DOHH2 (cell line): ENCODE results near the gene NDUFC2.

Experiments
- H3F3A ChIP-seq: fragments of 200-600 bp; sonication (generic), shearing (Covaris generic); 2 replicates; pipeline ENCODE4 v1.6.0; 2016; ENCODE audit warnings: antibody characterized with exemption, mild to moderate bottlenecking; ENCODE audit not compliant: control insufficient read depth, insufficient read depth
- H3K27ac ChIP-seq: fragments of 200-600 bp; sonication (generic); 2 replicates; pipeline ENCODE4 v1.5.1; 2014; ENCODE audit warnings: low read depth, mild to moderate bottlenecking, low read length, moderate library complexity
- H3K27me3 ChIP-seq: fragments of 200-600 bp; sonication (generic); 2 replicates; pipeline ENCODE4 v1.6.1; 2014; ENCODE audit warnings: mild to moderate bottlenecking, low read length, mixed read lengths; ENCODE audit not compliant: control insufficient read depth
- H3K36me3 ChIP-seq: fragments of 200-600 bp; sonication (generic); 2 replicates; pipeline ENCODE4 v1.6.1; 2014; ENCODE audit warnings: mild to moderate bottlenecking, low read length, moderate library complexity, mixed read lengths; ENCODE audit not compliant: control insufficient read depth
- H3K4me1 ChIP-seq: fragments of 200-600 bp; sonication (generic); 2 replicates; pipeline ENCODE4 v1.6.1; 2014; ENCODE audit warnings: mild to moderate bottlenecking, low read length, mixed read lengths; ENCODE audit not compliant: control insufficient read depth
- H3K4me2 ChIP-seq: fragments of 200-600 bp; sonication (generic); 2 replicates; pipeline ENCODE4 v1.6.0; 2014; ENCODE audit warnings: mild to moderate bottlenecking, low read length, moderate library complexity
- H3K4me3 ChIP-seq: fragments of 200-600 bp; sonication (generic); 2 replicates; pipeline ENCODE4 v1.5.1; 2014; ENCODE audit warnings: mild to moderate bottlenecking, low read length, mixed read lengths
- H3K79me2 ChIP-seq: fragments of 200-600 bp; sonication (generic); 2 replicates; pipeline ENCODE4 v1.6.1; 2014; ENCODE audit warnings: mild to moderate bottlenecking, low read length, mixed read lengths; ENCODE audit not compliant: control insufficient read depth
- H3K9me2 ChIP-seq: fragments of 200-600 bp; sonication (generic); replicated peaks from 2 replicates; pipeline ENCODE4 v1.6.1; 2014; ENCODE audit warnings: mild to moderate bottlenecking, low read length, mixed read lengths; ENCODE audit not compliant: control insufficient read depth
- H3K9me3 ChIP-seq: fragments of 200-600 bp; sonication (generic); 2 replicates; pipeline ENCODE4 v1.6.1; 2014; ENCODE audit warnings: antibody characterized with exemption, low read length, mixed read lengths; ENCODE audit not compliant: control insufficient read depth, insufficient read depth
- H4K20me1 ChIP-seq: fragments of 200-600 bp; sonication (generic); 2 replicates; pipeline ENCODE4 v1.6.0; 2014; ENCODE audit warnings: low read depth, mild to moderate bottlenecking, antibody characterized with exemption, low read length, moderate library complexity; ENCODE audit not compliant: control insufficient read depth, insufficient read depth
- CTCF ChIP-seq: fragments of 200-600 bp; sonication (generic); IDR thresholded peaks from one replicate; pipeline ENCODE4 v1.5.1; 2014; ENCODE audit warnings: antibody characterized with exemption, mild to moderate bottlenecking, low read depth, low read length; ENCODE audit not compliant: poor library complexity, severe bottlenecking
- EZH2phosphoT487 ChIP-seq: fragments of 200-600 bp; sonication (generic); IDR thresholded peaks from 2 replicates; pipeline ENCODE4 v1.6.1; 2017; ENCODE audit warnings: borderline replicate concordance, mild to moderate bottlenecking, antibody characterized with exemption, low read length, moderate library complexity, mixed read lengths

Gene NDUFC2

GRCh38 chr11:78065203-78065602 is 14.5 kb downstream of the NDUFC2 start:
- Histone ChIP-seq H3K4me1 (no peaks in the 10 kb centered on the region), H3K36me3 (peaks cover 20% of the 10 kb centered on the region), H3K27me3 (no peaks in the 10 kb centered on the region), H3K4me2 (no peak overlapping the region), H3K27ac (no peak overlapping the region), H4K20me1 (no peaks in the 10 kb centered on the region), H3K9me3 (no peaks in the 10 kb centered on the region), H3K4me3 (no peak overlapping the region), H3K9me2 (no peaks in the 10 kb centered on the region), H3K79me2 (no peaks in the 10 kb centered on the region), H3F3A (no peaks in the 10 kb centered on the region)
- TF ChIP-seq EZH2phosphoT487, result no peak
- no peak for TF ChIP-seq CTCF

- Histone ChIP-seq H3K4me2 (no peak within 1 kb of the TSS), H3K9me3 (no peaks in the 10 kb centered on the region), H3K27me3 (no peaks in the 10 kb centered on the region), H3K27ac (no peak within 1 kb of the TSS), H4K20me1 (no peaks in the 10 kb centered on the region), H3K4me1 (no peaks in the 10 kb centered on the region), H3K9me2 (no peaks in the 10 kb centered on the region), H3K4me3 (no peak within 1 kb of the TSS), H3K79me2 (no peaks in the 10 kb centered on the region), H3F3A (no peaks in the 10 kb centered on the region), H3K36me3 (peaks cover 9% of the 10 kb centered on the region; the same call in 1 of the 2 replicates)
- no peak for TF ChIP-seq EZH2phosphoT487
- no peak for TF ChIP-seq CTCF
Observed at GRCh38 chr11:78063440-78064181, 16.1 kb downstream of the NDUFC2 start, which contains the start of gene THRSP. THRSP (plus strand) TSS chr11:78063861; CDS start chr11:78063882, 21 bp downstream.

GRCh38 chr11:78062671-78063070 is 17.0 kb downstream of the NDUFC2 start:
- no peaks in the 10 kb centered on the region for H3K9me2 ChIP-seq
- peaks cover 3% of the 10 kb centered on the region; the same call in 1 of the 2 replicates for H3K36me3 ChIP-seq
- H3F3A ChIP-seq, result no peaks in the 10 kb centered on the region
- H3K79me2 ChIP-seq, result no peaks in the 10 kb centered on the region
- no peaks in the 10 kb centered on the region for H3K27me3 ChIP-seq
- H3K4me2 ChIP-seq, result no peak overlapping the region
- H3K9me3 ChIP-seq, result no peaks in the 10 kb centered on the region
- no peaks in the 10 kb centered on the region for H4K20me1 ChIP-seq
- no peak overlapping the region for H3K4me3 ChIP-seq
- H3K27ac ChIP-seq, result no peak overlapping the region
- H3K4me1 ChIP-seq, result no peaks in the 10 kb centered on the region
- TF ChIP-seq EZH2phosphoT487, result no peak

- Histone ChIP-seq H3K9me2 (no peaks in the 10 kb centered on the region), H3F3A (no peaks in the 10 kb centered on the region), H3K9me3 (no peaks in the 10 kb centered on the region), H4K20me1 (no peaks in the 10 kb centered on the region), H3K36me3 (no peaks in the 10 kb centered on the region), H3K4me1 (no peaks in the 10 kb centered on the region), H3K4me3 (no peak overlapping the region), H3K79me2 (no peaks in the 10 kb centered on the region), H3K27ac (no peak overlapping the region), H3K27me3 (no peaks in the 10 kb centered on the region), H3K4me2 (no peak overlapping the region)
- TF ChIP-seq EZH2phosphoT487, result no peak
- no peak for TF ChIP-seq CTCF
Observed at GRCh38 chr11:78061921-78062311, 17.7 kb downstream of the NDUFC2 start.
